Erythroblast (primary cell): ENCODE measurements around the gene FCMR.

Experiments used
- DNase-seq, 2 experiments: peaks; one replicate each; lab custom pipeline; 2025; lab: John Stamatoyannopoulos, UW
- GATA1 ChIP-seq: IDR thresholded peaks from 2 replicates; pipeline ENCODE4 v1.6.1; 2011; ENCODE audit warnings: low read depth, mild to moderate bottlenecking, control low read depth, low read length, moderate library complexity
- POLR2A ChIP-seq: IDR thresholded peaks from 2 replicates; pipeline ENCODE4 v1.6.1; 2011; ENCODE audit warnings: mild to moderate bottlenecking, low read length

FCMR gene

GRCh38 chr1:206921772-206922265, at the start of gene FCMR:
Gene FCMR (minus strand): TSS chr1:206921941. CDS start chr1:206921854, 87 bp downstream.
- DNase-seq = no peak
- TF ChIP-seq POLR2A = no peak
- no peak for TF ChIP-seq GATA1

GRCh38 chr1:206971029-206971655, 49.4 kb upstream of the FCMR start:
- no peak for DNase-seq
- TF ChIP-seq GATA1 (no peak), POLR2A (no peak)

GRCh38 chr1:206970446-206970845, 48.7 kb upstream of the FCMR start, which contains the start of gene FCAMR:
Gene FCAMR (minus strand): TSS chr1:206970460. CDS start chr1:206970125, 335 bp downstream.
- TF ChIP-seq GATA1 (no peak), POLR2A (no peak)

GRCh38 chr1:206969090-206969489, 47.3 kb upstream of the FCMR start:
- no peak for DNase-seq
- TF ChIP-seq GATA1 (no peak), POLR2A (no peak)

More at GRCh38 chr1:206970446-206970845, 48.7 kb upstream of the FCMR start, which contains the start of gene FCAMR:
- no peak for DNase-seq

GRCh38 chr1:206967096-206967849, 45.5 kb upstream of the FCMR start:
- DNase-seq = no peak
- TF ChIP-seq GATA1 = no peak
- TF ChIP-seq POLR2A = no peak

GRCh38 chr1:206965781-206966180, 44.0 kb upstream of the FCMR start:
- DNase-seq = no peak
- TF ChIP-seq POLR2A (no peak), GATA1 (no peak)

- no peak for TF ChIP-seq GATA1
- TF ChIP-seq POLR2A = no peak
- DNase-seq = no peak
Observed at GRCh38 chr1:206963740-206964139, 42.0 kb upstream of the FCMR start.

GRCh38 chr1:206963119-206963712, 41.5 kb upstream of the FCMR start:
- no peak for DNase-seq
- no peak for TF ChIP-seq POLR2A
- no peak for TF ChIP-seq GATA1

- no peak for TF ChIP-seq GATA1
- no peak for TF ChIP-seq POLR2A
- no peak for DNase-seq
Observed at GRCh38 chr1:206962272-206962671, 40.5 kb upstream of the FCMR start.

GRCh38 chr1:206961668-206962067, 39.9 kb upstream of the FCMR start:
- TF ChIP-seq GATA1 (no peak), POLR2A (no peak)
- no peak for DNase-seq

GRCh38 chr1:206960676-206961386, 39.1 kb upstream of the FCMR start:
- DNase-seq = no peak
- TF ChIP-seq POLR2A (no peak), GATA1 (no peak)

- no peak for DNase-seq
- TF ChIP-seq POLR2A = no peak
Observed at GRCh38 chr1:206958144-206958543, 36.4 kb upstream of the FCMR start.

- DNase-seq = no peak
- TF ChIP-seq GATA1 = no peak
- TF ChIP-seq POLR2A = no peak
Observed at GRCh38 chr1:206957639-206958038, 35.9 kb upstream of the FCMR start.
